Fibroblast of skin of abdomen (primary cell): ENCODE data around the gene ERO1A.

Experiments
- DNase-seq: peaks from one replicate; pipeline ENCODE4 v3.0.0-alpha.2; 2013

The ERO1A gene

GRCh38 chr14:52694761-52695480 lies 437 bp downstream of the ERO1A start:
- DNase-seq = no peak

GRCh38 chr14:52693532-52693931 lies 1.8 kb downstream of the ERO1A start:
- DNase-seq = no peak

DNA sequence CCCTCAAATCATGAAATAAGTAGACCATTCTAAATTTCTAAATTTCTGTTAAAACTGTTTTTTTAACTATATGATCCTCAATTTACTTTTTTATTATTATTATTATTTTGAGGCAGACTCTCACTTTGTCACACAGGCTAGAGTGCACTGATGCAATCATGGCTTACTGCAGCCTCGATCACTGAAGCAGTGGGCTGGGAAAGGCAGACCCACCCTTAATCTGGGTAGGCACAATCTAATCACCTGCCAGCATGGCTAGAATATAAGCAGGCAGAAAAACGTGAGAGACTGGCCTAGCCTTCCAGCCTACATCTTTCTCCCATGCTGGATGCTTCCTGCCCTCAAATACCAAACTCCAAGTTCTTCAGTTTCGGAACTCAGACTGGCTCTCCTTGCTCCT lies 2.3 kb downstream of the ERO1A start:
- no peak for DNase-seq

DNA sequence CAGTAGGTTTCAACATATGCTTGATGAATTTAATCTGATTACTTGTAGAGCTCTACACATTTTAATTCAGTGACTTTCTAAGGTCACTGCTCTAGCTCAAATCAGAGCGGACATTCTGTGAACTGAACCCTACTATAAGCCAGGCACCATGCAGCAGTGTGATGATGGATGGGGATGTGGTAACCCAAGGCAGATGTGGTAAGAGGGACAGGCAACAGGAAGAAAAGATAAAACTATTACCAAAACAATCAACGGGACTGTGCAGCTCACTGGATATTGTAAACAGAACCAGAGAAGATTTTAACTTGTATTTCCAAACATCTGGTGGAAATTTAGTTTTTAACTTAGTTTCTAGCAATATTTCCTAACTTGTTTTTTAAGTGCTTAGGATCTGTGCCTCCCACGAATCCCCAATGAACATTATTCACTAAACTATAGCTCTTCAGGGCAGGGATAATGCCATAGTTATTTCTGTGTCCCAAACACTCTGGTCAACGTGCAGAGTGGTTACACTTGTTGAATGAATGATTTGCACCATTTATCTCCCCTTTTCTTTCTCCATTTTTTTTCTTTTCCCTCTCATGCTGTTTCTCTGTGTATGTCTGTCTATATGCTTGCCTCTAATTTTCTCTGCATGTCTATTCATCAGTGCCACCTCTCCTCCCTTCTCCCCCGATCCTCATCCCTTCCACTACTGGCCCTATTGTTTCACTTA lies 3.0 kb downstream of the ERO1A start:
- peak; percentile 37 for DNase-seq

DNA sequence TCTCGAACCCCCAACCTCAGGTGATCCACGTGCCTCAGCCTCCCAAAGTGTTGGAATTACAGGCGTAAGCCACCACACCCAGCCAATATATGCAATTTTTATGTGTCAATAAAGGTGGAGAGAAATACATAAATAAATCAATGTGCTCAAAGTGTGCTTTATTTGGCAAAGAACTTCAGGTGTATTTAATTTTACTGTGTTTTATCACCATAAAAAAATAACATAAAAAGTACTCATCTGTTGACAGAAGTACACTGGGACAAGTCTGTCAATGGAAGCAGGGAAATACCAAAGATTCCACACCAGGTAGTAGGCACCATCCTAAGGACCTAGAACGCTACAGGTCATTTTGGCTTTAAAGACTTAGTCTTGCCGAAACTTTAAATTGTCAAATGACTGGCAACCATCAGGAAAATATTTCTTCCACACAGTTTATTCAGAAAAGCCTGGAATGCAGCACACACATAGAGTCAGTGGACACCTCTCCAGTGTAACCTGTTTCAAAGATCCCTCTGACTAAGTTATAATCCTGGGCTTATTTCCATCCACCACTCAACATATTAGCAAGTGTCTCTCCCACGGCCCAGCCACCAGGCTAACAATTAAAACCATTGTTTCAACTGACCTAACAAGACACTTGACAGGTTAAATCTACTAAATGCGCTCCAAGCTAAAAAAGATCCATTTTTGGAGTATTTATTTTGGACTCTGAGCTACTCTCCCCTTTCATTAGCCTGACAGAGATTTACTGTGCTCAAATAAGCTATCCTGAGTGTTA lies 4.2 kb downstream of the ERO1A start:
- no peak for DNase-seq

GRCh38 chr14:52686176-52686575 lies 9.2 kb downstream of the ERO1A start:
- DNase-seq = no peak

GRCh38 chr14:52683985-52684520 lies 11.3 kb downstream of the ERO1A start:
- no peak for DNase-seq

GRCh38 chr14:52678591-52678990 lies 16.8 kb downstream of the ERO1A start:
- DNase-seq = no peak

DNA sequence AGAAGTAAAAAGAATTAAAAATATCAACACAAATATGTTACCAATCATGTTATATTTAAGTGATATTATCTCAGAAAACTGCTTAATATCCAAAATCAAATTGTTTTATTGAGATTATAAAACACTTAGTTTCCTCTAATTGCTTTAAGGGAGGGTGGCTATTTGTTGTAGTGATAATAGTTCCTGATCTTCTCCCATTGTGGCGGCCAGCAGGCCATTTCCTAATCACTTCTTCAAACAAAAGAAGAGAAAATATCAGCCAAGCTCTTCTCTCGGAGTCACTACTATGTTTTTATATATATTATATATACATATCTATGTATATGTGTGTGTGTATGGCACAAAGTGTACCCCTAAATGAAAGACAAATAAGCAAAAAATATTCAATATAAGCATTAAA lies 31.5 kb downstream of the ERO1A start:
- DNase-seq = no peak

GRCh38 chr14:52661314-52661713 lies 34.0 kb downstream of the ERO1A start:
- DNase-seq = no peak

GRCh38 chr14:52660832-52661231 lies 34.5 kb downstream of the ERO1A start:
- DNase-seq = no peak

- no peak for DNase-seq
Measured at GRCh38 chr14:52660325-52660724, 35.0 kb downstream of the ERO1A start.

GRCh38 chr14:52656905-52657304 lies 38.5 kb downstream of the ERO1A start:
- no peak for DNase-seq

DNA sequence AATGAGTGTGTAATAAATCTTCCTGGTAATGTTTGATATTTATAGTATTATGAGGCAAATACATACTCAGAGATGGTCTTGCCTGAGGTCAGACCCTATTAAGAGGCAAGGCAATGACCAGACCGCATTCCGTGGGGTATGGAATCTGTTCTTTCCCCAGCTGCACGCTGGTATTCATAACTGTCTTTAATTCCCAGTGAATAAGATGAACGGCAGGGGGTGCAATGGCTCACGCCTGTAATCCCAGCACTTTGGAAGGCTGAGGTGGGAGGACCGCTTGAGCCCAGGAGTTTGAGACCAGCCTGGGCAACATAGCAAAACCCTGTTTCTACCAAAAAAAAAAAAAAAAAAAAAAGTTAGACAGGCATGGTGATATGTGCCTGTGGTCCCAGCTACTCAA lies 44.6 kb downstream of the ERO1A start:
- no peak for DNase-seq

DNA sequence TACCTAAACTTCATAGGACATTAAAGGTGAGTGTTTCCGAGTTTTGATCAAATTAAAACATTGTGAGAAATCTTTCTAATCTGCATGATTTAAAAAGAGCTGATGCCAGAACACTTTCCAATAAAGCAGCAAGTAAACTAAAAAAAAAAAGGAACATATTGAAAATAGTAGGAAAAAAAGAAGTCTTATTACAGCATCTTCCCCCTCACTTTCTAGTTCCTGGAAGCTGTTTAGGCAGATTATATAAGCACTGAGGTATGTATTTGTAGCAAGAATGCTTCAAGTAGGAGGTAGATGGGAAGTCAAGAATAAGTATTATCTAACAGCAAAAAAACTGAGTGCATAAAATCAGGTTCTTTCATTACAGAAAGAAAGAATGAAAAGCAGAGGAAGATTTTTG lies 45.8 kb downstream of the ERO1A start:
- no peak for DNase-seq

GRCh38 chr14:52641745-52642144 lies 53.6 kb downstream of the ERO1A start:
- DNase-seq = no peak

- no peak for DNase-seq
Measured at GRCh38 chr14:52640137-52640536, 55.2 kb downstream of the ERO1A start.

DNA sequence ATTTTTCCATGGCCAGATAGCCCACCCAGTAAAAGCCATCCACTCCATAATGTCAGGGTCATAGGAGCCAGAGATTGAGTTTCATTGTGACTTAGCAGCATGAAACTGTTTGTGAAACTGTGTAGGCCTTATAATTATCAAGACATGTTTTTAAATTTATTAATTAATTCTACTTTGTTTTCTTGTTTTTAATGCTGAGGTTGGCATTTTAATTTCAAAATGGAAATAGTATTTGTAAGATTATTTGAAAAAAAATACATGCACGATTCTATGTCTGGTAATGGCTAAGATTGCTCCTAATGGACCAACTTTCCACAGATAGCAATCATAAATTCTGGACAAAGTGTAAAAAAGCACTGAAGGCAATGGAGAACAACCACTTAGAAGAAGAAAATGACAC lies 75.7 kb downstream of the ERO1A start:
- DNase-seq = no peak

GRCh38 chr14:52618602-52619001 lies 76.8 kb downstream of the ERO1A start:
- DNase-seq = no peak

- no peak for DNase-seq
Measured at GRCh38 chr14:52610187-52610586, 85.2 kb downstream of the ERO1A start.

DNA sequence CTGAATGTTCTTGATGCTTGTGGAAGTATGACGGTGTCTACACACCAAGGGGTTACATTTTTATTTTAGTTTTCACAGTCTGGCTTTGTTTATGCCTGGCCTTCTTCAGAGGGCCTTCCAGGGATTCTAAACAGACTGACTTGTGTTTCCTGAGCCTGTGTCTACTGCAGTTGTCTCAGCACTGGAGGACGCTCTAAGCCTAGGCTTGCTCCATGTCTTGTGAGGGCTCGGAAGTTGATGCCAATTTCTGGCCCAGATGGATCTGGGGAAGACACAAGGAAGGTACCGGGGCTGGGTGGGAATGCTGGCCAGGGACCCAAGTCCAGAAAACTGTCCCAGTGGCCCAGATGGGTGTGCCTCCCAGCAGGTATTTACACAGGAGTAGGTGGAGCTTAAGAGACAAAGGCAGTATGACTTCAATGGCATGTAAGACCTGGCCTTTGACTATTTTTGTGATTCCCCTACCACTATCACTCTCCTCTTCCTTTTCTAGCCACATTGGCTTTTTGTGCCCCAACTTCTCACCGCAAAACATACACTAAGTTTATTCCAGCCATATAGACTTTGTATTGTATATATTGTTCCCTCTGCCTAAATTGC lies 85.8 kb downstream of the ERO1A start:
- DNase-seq = no peak

- no peak for DNase-seq
Measured at GRCh38 chr14:52607061-52607460, 88.3 kb downstream of the ERO1A start.

GRCh38 chr14:52602131-52602530 lies 93.2 kb downstream of the ERO1A start:
- DNase-seq = no peak
